Raji (cell line): Measurements from ENCODE around the gene TBX20.

ENCODE experiments used
- POLR2A ChIP-seq: IDR thresholded peaks from 2 replicates; pipeline ENCODE4 v1.6.1; 2011; ENCODE audit warnings: low read depth, low read length, control low read depth; ENCODE audit not compliant: insufficient read depth

Gene TBX20

DNA sequence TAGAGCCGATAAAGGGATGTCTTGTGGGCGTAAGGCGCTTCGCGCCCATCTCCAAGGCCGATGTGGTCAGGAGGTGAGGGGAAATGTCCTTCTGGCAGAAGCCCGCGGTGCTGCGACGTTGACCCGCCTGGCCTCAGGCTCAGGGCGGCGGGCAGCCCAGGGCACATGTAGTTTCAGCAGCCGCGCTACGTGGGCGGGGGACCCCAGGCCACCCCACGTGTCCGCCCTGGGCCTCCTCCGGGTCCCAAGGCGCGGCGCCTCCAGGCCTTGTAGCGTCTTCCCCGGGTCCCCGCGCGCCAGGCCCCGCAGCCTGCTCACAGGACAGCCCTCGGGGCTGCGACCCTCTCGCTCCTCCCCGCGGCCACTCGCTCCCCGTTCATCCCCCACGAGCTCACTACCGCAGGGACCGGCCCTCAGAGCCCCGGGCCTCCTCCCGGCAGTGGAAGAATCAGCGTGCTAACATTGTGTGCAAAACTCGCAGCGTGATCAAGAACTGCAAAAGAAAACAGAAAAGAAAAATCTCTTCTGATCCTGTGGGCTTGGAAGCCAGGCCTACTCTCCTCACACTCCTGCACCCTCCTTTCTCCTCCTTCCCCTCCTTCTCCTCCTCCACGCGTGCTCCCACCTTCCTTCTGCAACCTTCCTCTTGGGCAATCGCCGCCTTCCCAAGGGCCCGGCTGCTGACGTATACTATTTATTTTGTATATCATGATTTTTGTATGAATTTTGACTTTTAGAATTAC, 4.4 kb upstream of the TBX20 start:
- no peak for TF ChIP-seq POLR2A

DNA sequence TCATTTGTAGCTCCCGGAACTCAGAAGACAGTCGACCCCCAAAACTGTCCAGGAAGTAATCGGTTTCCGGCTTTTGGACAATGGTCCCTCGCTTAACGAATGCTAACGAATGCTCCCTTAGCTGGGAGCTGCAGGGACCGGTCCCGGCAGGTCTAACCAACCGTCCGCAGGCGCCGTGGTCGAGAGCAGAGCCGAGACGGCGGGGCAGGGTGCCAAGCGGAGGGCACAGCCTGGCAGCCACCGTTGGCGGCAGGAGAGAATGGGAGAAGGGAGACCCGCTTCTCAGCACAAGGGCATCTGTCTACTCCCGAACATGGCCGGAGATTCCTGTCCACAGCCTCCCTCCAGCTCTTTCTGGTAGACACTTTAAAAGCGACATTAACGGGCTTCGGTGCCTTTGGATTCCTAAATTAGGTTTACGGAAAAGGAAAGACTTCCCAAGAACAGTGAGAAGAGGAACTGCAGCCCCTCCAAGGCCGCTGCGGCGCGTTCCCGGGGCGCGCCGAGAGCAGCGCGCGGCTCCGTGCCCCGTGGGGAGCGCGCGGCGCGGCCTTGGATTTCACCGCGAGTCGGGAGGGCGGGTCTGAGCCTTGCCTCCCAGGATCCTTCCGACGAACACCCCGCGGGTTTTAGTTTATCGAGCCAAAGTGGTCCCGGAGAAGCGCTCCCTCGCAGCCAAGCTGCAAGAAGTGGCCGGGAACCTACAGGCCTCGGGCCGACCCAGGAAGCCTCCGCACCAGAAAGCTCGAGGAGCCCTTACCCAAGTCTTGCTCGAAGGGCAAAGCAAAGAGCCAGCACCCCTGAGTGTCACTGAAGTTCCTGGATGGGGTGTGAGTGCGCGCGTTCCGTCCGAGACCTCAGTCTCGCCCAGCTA, 3.6 kb upstream of the TBX20 start:
- TF ChIP-seq POLR2A, result no peak

GRCh38 chr7:35256256-35257175, 2.6 kb upstream of the TBX20 start:
- TF ChIP-seq POLR2A, result no peak

- no peak for TF ChIP-seq POLR2A
Observed at GRCh38 chr7:35255443-35256255, 1.7 kb upstream of the TBX20 start.

- no peak for TF ChIP-seq POLR2A
Observed at GRCh38 chr7:35254496-35255442, 869 bp upstream of the TBX20 start.

DNA sequence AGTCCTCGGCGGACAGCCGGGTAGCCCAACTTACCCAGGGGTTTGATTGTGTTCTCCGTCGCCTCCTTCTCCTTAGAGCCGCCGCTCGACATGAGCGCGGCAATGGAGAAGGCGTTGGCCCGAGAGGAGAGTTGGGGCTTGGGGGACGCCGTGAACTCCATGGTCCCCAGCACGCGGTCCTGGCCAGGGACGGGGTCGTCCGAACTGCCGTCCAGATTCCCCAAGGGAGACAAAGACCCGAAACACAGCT, 515 bp downstream of the TBX20 start:
- TF ChIP-seq POLR2A, result no peak

- no peak for TF ChIP-seq POLR2A
Observed at GRCh38 chr7:35252612-35253459, 1.1 kb downstream of the TBX20 start.

DNA sequence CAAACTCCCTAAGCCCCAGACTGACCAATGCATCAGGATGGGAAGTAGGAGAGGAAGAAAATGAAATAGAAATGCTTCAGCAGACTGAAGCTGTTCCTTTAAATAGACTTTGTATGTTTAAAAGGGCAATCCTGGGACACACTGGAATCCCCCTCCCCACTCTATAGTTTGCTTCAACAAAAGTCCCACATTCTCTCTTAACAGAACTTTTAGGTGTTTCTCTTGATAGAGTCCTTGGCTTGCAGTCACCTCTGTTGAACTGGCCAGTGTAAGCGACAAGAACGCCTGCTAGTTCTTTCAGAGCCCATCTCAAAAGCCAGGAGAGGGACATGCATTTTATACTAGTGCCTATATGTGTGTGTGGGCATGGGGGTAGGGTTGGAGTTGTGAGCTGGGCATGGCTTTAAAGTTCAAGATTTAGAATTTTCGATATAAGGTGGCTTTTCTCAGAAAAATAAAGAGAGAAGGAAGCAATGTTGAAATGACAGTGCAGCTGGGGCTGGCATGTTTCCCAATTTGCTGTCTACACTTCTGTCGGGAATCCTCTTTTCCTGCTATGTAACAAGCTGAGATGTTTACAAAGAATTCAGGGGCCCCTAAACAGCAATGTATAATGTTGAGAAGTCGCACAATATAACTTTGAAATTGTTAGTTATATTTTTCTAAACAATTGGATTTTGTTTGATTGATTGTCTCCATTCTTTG, 2.1 kb downstream of the TBX20 start:
- no peak for TF ChIP-seq POLR2A

- no peak for TF ChIP-seq POLR2A
Observed at GRCh38 chr7:35250941-35251340, 3.0 kb downstream of the TBX20 start.

DNA sequence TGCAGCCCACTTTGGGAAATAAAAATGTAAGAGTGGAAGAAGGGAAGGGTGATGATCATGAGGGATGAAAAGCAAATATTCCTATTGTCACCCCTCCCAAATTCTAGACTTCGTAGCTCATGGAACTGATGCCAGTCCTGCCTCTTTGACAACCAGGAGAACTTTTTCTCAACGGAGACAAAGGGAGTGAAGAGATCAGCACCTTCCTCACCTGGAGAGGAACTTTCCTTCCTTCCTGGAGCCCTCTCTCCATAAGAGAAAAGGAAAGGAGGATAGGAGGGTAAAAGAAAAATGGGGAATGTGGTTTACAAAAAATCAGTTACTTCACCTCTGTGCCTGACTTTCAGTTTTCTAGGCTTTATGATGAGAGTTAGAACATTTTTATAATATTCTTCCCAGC, 3.4 kb downstream of the TBX20 start:
- no peak for TF ChIP-seq POLR2A

DNA sequence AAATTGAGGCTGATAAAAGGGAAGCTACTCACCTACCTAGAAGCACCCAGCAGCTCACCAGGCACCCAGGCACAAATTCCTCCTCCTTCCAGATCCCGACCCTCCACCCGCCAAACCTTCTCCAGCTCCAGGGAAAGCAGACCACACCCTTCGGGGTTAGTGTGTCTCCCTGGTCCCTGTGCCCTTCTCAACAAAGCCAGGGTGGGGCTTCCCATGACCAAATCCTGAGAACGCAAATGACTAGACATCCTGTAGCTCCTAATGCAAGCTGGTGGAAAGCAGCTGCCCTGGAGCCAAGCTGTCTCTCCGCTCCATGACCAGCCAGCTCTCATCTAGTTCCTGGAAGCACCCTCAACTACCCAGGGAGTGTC, 4.4 kb downstream of the TBX20 start:
- no peak for TF ChIP-seq POLR2A
